ENCODE data around the gene LMAN1. TPM values are rescaled to one million over a fixed set of nuclear protein-coding genes. Genes with fewer than 3 reads are reported as not detected.

LMAN1 gene
- total RNA-seq, 1 donor from 2014 or later: 60.8 TPM

GRCh38 chr18:59306640-59307039, 52.4 kb downstream of the LMAN1 start:
- no peak for DNase-seq (ENCODE audit: low spot score in 2 of 2)
- intact Hi-C loops (cut with DNase I): no loop called here
- TF ChIP-seq, protein P1, sequence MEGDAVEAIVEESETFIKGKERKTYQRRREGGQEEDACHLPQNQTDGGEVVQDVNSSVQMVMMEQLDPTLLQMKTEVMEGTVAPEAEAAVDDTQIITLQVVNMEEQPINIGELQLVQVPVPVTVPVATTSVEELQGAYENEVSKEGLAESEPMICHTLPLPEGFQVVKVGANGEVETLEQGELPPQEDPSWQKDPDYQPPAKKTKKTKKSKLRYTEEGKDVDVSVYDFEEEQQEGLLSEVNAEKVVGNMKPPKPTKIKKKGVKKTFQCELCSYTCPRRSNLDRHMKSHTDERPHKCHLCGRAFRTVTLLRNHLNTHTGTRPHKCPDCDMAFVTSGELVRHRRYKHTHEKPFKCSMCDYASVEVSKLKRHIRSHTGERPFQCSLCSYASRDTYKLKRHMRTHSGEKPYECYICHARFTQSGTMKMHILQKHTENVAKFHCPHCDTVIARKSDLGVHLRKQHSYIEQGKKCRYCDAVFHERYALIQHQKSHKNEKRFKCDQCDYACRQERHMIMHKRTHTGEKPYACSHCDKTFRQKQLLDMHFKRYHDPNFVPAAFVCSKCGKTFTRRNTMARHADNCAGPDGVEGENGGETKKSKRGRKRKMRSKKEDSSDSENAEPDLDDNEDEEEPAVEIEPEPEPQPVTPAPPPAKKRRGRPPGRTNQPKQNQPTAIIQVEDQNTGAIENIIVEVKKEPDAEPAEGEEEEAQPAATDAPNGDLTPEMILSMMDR (IDR thresholded peaks at IDR 0.05): no peak

GRCh38 chr18:59305295-59305694, 53.8 kb downstream of the LMAN1 start:
- intact Hi-C loops (cut with DNase I): no loop called here
- no peak overlapping the region for H3K4me3 ChIP-seq

More at GRCh38 chr18:59306640-59307039, 52.4 kb downstream of the LMAN1 start:
- no peak overlapping the region for H3K27ac ChIP-seq
- no peak overlapping the region for H3K4me3 ChIP-seq
- no peaks in the 10 kb centered on the region for H3K4me1 ChIP-seq
- H3K9me3 ChIP-seq: no peaks in the 10 kb centered on the region
- H3K36me3 ChIP-seq: no peaks in the 10 kb centered on the region
- no peaks in the 10 kb centered on the region for H3K27me3 ChIP-seq

GRCh38 chr18:59303656-59304195, 55.3 kb downstream of the LMAN1 start:
- Histone ChIP-seq H3K9me3 (no peaks in the 10 kb centered on the region), H3K27ac (no peak overlapping the region), H3K4me1 (no peaks in the 10 kb centered on the region), H3K36me3 (no peaks in the 10 kb centered on the region), H3K27me3 (no peaks in the 10 kb centered on the region), H3K4me3 (no peak overlapping the region)
- TF ChIP-seq, protein P1 (IDR thresholded peaks at IDR 0.05): no peak
- no peak for DNase-seq (ENCODE audit: low spot score in 2 of 2)
- intact Hi-C loops (cut with DNase I): no loop called here

More at GRCh38 chr18:59305295-59305694, 53.8 kb downstream of the LMAN1 start:
- H3K36me3 ChIP-seq: no peaks in the 10 kb centered on the region
- H3K27me3 ChIP-seq: no peaks in the 10 kb centered on the region
- TF ChIP-seq, protein P1 (IDR thresholded peaks at IDR 0.05): no peak
- H3K27ac ChIP-seq: no peak overlapping the region
- no peaks in the 10 kb centered on the region for H3K9me3 ChIP-seq
- DNase-seq (ENCODE audit: low spot score in 2 of 2): no peak
- H3K4me1 ChIP-seq: no peaks in the 10 kb centered on the region

- Histone ChIP-seq H3K4me3 (no peak overlapping the region), H3K27me3 (no peaks in the 10 kb centered on the region), H3K4me1 (no peaks in the 10 kb centered on the region), H3K9me3 (no peaks in the 10 kb centered on the region), H3K27ac (no peak overlapping the region), H3K36me3 (no peaks in the 10 kb centered on the region)
- no peak for DNase-seq (ENCODE audit: low spot score in 2 of 2)
- TF ChIP-seq, protein P1 (IDR thresholded peaks at IDR 0.05): no peak
- intact Hi-C loops (cut with DNase I): no loop called here
Observed at GRCh38 chr18:59303006-59303405, 56.1 kb downstream of the LMAN1 start.

DNA sequence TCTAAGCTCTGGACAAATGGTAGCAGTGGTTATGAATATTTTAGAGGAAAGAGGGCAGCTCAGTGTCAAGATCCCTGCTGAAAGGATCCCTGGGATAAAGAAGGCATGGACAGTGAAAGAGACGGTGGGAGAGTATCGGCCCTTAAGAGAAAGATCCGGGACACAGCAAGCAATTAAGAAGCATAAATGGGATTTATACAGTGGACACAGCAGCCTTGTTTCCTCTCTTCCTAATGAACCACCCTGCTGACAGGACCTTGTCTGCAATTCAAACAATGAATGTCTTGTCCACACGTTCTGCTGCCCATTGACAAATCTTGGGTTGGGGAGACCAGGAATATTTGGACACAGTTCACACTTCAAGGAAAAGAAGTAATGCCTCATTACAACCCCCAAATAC, 57.1 kb downstream of the LMAN1 start:
- intact Hi-C loops (cut with DNase I): no loop called here
- Histone ChIP-seq H3K9me3 (no peaks in the 10 kb centered on the region), H3K4me3 (no peak overlapping the region), H3K36me3 (no peaks in the 10 kb centered on the region), H3K27me3 (no peaks in the 10 kb centered on the region), H3K27ac (no peak overlapping the region), H3K4me1 (no peaks in the 10 kb centered on the region)
- DNase-seq (ENCODE audit: low spot score in 2 of 2): no peak
- TF ChIP-seq, protein P1 (IDR thresholded peaks at IDR 0.05): no peak

All from ascending aorta (tissue), 2 donors.